HepG2 (cell line): ENCODE results near the gene PDSS2. TPM values are rescaled to one million over a fixed set of nuclear protein-coding genes. Genes with fewer than 3 reads are reported as not detected.
A peak's percentile ranks its signal among the peaks of the same experiment; 100 is the strongest.

ENCODE experiments used
- ARHGAP35 ChIP-seq: sonication (generic); formaldehyde crosslinking; IDR thresholded peaks from 2 replicates; pipeline ENCODE4 v1.9.0; 2022; ENCODE audit warnings: mild to moderate bottlenecking, inconsistent platforms, moderate library complexity, missing genetic modification reagents, borderline replicate concordance
- FOXM1 ChIP-seq: sonication (generic); formaldehyde crosslinking; IDR thresholded peaks from 2 replicates; pipeline ENCODE4 v1.5.0; 2020; ENCODE audit warnings: missing genetic modification reagents
- HNF4G ChIP-seq, 2 experiments: sonication (generic) in 1 of 2; formaldehyde crosslinking in 1 of 2; IDR thresholded peaks; 2 replicates each; pipeline versions ENCODE4 v1.4.0 to v1.6.1; 2011 to 2020; ENCODE audit warnings: borderline replicate concordance in 2 of 2, low read depth in 2 of 2, mild to moderate bottlenecking in 2 of 2, low read length in 1 of 2, missing genetic modification reagents in 1 of 2, moderate library complexity in 1 of 2
- ISX ChIP-seq: sonication (generic); formaldehyde crosslinking; conservative IDR thresholded peaks from 2 replicates; pipeline ENCODE4 v1.5.0; 2020; ENCODE audit warnings: missing genetic modification reagents
- NR1H2 ChIP-seq: sonication (generic); formaldehyde crosslinking; IDR thresholded peaks from 2 replicates; pipeline ENCODE4 v1.8.1; 2022; ENCODE audit warnings: low read depth, missing genetic modification reagents, borderline replicate concordance
- PHF20 ChIP-seq: sonication (generic); formaldehyde crosslinking; IDR thresholded peaks from 2 replicates; pipeline ENCODE4 v1.5.0; 2020; ENCODE audit warnings: mild to moderate bottlenecking, missing genetic modification reagents
- ZNF282 ChIP-seq: fragments of 450-650 bp; IDR thresholded peaks from 2 replicates; pipeline ENCODE4 v1.6.1; 2018; ENCODE audit not compliant: partially characterized antibody
- ZNF567 ChIP-seq: sonication (generic); formaldehyde crosslinking; IDR thresholded peaks from 2 replicates; pipeline ENCODE4 v1.8.1; 2023; ENCODE audit warnings: mild to moderate bottlenecking, missing genetic modification reagents, borderline replicate concordance
- polyA plus RNA-seq, 8 experiments: library from polyadenylated mRNA; depleted of rRNA in 3 of 8; stranded (reverse) in 7 of 8; unstranded in 1 of 8; fragments of >200 nt; fragmentation: Illumina TruSeq in 4 of 8; extraction: Trizol in 4 of 8; gene quantifications; 2 replicates each; pipeline versions ENCODE4 v1.2.1 to v1.2.3, GENCODE V29; 2011 to 2016; ENCODE audit warnings: low read depth in 4 of 8, missing spikeins in 1 of 8, mixed read lengths in 1 of 8; ENCODE audit not compliant: insufficient read depth in 1 of 8
- total RNA-seq, 5 experiments: library from RNA; depleted of rRNA; stranded (reverse); fragments of >200 nt; fragmentation: Illumina TruSeq; extraction: Trizol; gene quantifications; 2 replicates each; pipeline ENCODE4 v1.2.3, GENCODE V29; 2016; ENCODE audit warnings: low read depth in 1 of 5
- TF ChIP-seq, protein P1 (sequence below): sonication (generic); formaldehyde crosslinking; IDR thresholded peaks from 2 replicates; pipeline ENCODE4 v1.8.0; 2023; ENCODE audit warnings: mild to moderate bottlenecking, missing genetic modification reagents
- TF ChIP-seq, protein P2 (sequence below): IDR thresholded peaks from 2 replicates; pipeline ENCODE4 v1.6.1; 2016; ENCODE audit warnings: low read depth
- TF ChIP-seq, protein P3 (sequence below): sonication (generic); formaldehyde crosslinking; IDR thresholded peaks from 2 replicates; pipeline ENCODE4 v1.8.1; 2023; ENCODE audit warnings: mild to moderate bottlenecking, missing genetic modification reagents
- TF ChIP-seq, protein P4 (sequence below): IDR thresholded peaks from 2 replicates; pipeline ENCODE4 v1.6.1; 2016; ENCODE audit warnings: low read depth, missing genetic modification reagents, missing compliant biosample characterization
- TF ChIP-seq, protein P5 (sequence below): sonication (generic); formaldehyde crosslinking; conservative IDR thresholded peaks from 2 replicates; pipeline ENCODE4 v1.8.0; 2022; ENCODE audit warnings: mild to moderate bottlenecking, moderate library complexity, missing genetic modification reagents
- TF ChIP-seq, protein P6 (sequence below): sonication (generic); formaldehyde crosslinking; IDR thresholded peaks from 2 replicates; pipeline ENCODE4 v1.4.0; 2020; ENCODE audit warnings: missing genetic modification reagents

Gene PDSS2
- total and polyA plus RNA-seq, 2 of the 13 experiments (the other 11 are each of a cell fraction or from before 2014, with no cell fraction given): 16.2 to 17.0 TPM

DNA sequence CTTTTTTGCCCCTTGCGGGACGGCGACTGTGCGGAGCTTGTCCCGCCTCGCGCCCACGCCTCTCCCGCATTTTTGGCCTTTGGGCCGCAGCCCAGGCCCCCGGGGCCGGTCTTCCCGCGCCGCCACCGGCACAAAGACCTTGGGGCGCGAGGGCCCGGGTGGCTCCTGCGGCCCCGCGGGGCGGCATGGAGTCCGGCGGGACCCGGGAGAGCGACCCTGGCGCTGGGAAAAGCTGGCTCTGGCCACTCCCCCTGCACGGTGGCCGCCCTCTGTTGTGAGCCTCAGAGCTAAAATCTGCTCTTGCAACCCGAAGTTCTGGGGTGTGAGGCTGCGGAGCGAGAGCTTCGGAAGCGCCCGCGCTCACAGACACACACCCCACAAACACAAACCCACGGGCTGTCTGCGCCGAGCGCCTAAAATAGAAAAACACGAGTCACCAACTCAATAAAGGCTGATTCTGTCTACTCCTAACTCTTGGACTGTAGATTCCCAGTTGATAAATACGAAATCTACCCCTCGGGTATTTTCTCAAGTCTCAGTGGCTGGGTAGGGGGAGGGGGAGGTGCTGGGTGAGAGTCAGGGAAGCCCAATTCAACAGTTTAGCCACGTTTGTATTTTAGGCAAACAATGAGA, 343.6 kb downstream of the PDSS2 start (continued):
- TF ChIP-seq, protein P1, sequence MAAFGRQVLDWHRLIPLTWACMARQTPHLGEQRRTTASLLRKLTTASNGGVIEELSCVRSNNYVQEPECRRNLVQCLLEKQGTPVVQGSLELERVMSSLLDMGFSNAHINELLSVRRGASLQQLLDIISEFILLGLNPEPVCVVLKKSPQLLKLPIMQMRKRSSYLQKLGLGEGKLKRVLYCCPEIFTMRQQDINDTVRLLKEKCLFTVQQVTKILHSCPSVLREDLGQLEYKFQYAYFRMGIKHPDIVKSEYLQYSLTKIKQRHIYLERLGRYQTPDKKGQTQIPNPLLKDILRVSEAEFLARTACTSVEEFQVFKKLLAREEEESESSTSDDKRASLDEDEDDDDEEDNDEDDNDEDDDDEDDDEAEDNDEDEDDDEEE (CRISPR knock-in tag): no peak
- TF ChIP-seq, protein P2, sequence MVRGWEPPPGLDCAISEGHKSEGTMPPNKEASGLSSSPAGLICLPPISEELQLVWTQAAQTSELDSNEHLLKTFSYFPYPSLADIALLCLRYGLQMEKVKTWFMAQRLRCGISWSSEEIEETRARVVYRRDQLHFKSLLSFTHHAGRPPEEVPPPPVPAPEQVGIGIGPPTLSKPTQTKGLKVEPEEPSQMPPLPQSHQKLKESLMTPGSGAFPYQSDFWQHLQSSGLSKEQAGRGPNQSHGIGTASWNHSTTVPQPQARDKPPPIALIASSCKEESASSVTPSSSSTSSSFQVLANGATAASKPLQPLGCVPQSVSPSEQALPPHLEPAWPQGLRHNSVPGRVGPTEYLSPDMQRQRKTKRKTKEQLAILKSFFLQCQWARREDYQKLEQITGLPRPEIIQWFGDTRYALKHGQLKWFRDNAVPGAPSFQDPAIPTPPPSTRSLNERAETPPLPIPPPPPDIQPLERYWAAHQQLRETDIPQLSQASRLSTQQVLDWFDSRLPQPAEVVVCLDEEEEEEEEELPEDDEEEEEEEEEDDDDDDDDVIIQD (CRISPR knock-in tag): no peak
- TF ChIP-seq ISX (CRISPR knock-in tag) (0 out of 2 replicates have a peak, but pooled peaks have one; percentile 16), ZNF282 (no peak), FOXM1 (no peak), ARHGAP35 (CRISPR knock-in tag) (0 out of 2 replicates have a peak, but pooled peaks have one; percentile 51), PHF20 (CRISPR knock-in tag) (no peak), HNF4G (IDR thresholded peaks at IDR 0.05; ENCODE audit: borderline replicate concordance, low read depth, low read length) (no peak), HNF4G (CRISPR knock-in tag; IDR thresholded peaks at IDR 0.05; ENCODE audit: borderline replicate concordance, low read depth) (no peak), ZNF567 (CRISPR knock-in tag) (no peak), NR1H2 (no peak)
- TF ChIP-seq, protein P3, sequence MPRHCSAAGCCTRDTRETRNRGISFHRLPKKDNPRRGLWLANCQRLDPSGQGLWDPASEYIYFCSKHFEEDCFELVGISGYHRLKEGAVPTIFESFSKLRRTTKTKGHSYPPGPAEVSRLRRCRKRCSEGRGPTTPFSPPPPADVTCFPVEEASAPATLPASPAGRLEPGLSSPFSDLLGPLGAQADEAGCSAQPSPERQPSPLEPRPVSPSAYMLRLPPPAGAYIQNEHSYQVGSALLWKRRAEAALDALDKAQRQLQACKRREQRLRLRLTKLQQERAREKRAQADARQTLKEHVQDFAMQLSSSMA (CRISPR knock-in tag): peak; percentile 47; the same call in 1 of the 2 replicates
- TF ChIP-seq, protein P4, sequence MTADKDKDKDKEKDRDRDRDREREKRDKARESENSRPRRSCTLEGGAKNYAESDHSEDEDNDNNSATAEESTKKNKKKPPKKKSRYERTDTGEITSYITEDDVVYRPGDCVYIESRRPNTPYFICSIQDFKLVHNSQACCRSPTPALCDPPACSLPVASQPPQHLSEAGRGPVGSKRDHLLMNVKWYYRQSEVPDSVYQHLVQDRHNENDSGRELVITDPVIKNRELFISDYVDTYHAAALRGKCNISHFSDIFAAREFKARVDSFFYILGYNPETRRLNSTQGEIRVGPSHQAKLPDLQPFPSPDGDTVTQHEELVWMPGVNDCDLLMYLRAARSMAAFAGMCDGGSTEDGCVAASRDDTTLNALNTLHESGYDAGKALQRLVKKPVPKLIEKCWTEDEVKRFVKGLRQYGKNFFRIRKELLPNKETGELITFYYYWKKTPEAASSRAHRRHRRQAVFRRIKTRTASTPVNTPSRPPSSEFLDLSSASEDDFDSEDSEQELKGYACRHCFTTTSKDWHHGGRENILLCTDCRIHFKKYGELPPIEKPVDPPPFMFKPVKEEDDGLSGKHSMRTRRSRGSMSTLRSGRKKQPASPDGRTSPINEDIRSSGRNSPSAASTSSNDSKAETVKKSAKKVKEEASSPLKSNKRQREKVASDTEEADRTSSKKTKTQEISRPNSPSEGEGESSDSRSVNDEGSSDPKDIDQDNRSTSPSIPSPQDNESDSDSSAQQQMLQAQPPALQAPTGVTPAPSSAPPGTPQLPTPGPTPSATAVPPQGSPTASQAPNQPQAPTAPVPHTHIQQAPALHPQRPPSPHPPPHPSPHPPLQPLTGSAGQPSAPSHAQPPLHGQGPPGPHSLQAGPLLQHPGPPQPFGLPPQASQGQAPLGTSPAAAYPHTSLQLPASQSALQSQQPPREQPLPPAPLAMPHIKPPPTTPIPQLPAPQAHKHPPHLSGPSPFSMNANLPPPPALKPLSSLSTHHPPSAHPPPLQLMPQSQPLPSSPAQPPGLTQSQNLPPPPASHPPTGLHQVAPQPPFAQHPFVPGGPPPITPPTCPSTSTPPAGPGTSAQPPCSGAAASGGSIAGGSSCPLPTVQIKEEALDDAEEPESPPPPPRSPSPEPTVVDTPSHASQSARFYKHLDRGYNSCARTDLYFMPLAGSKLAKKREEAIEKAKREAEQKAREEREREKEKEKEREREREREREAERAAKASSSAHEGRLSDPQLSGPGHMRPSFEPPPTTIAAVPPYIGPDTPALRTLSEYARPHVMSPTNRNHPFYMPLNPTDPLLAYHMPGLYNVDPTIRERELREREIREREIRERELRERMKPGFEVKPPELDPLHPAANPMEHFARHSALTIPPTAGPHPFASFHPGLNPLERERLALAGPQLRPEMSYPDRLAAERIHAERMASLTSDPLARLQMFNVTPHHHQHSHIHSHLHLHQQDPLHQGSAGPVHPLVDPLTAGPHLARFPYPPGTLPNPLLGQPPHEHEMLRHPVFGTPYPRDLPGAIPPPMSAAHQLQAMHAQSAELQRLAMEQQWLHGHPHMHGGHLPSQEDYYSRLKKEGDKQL: no peak
- TF ChIP-seq, protein P5, sequence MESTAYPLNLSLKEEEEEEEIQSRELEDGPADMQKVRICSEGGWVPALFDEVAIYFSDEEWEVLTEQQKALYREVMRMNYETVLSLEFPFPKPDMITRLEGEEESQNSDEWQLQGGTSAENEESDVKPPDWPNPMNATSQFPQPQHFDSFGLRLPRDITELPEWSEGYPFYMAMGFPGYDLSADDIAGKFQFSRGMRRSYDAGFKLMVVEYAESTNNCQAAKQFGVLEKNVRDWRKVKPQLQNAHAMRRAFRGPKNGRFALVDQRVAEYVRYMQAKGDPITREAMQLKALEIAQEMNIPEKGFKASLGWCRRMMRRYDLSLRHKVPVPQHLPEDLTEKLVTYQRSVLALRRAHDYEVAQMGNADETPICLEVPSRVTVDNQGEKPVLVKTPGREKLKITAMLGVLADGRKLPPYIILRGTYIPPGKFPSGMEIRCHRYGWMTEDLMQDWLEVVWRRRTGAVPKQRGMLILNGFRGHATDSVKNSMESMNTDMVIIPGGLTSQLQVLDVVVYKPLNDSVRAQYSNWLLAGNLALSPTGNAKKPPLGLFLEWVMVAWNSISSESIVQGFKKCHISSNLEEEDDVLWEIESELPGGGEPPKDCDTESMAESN: 0 out of 2 replicates have a peak, but pooled peaks have one; percentile 45
- TF ChIP-seq, protein P6, sequence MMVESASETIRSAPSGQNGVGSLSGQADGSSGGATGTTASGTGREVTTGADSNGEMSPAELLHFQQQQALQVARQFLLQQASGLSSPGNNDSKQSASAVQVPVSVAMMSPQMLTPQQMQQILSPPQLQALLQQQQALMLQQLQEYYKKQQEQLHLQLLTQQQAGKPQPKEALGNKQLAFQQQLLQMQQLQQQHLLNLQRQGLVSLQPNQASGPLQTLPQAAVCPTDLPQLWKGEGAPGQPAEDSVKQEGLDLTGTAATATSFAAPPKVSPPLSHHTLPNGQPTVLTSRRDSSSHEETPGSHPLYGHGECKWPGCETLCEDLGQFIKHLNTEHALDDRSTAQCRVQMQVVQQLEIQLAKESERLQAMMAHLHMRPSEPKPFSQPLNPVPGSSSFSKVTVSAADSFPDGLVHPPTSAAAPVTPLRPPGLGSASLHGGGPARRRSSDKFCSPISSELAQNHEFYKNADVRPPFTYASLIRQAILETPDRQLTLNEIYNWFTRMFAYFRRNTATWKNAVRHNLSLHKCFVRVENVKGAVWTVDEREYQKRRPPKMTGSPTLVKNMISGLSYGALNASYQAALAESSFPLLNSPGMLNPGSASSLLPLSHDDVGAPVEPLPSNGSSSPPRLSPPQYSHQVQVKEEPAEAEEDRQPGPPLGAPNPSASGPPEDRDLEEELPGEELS (CRISPR knock-in tag): no peak
